ENCODE results near the gene PCSK6.

DNA sequence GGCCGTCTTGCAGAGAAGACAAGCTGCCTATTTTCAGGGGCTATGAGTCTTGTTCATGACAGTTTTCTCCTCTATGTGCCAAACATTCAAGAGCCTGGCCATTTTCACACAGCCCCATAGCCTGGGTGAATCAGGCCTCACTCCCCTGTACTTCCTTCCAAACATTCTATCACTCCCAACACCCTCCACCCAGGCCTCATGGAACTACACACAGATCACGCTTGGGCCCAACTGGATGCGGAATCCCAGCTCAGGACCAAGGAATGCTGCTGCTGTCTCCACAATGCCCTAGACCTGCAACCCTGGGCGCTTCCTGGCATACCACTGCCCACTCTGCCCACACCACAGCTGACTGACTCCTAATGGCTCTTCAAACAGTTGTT is 39.4 kb upstream of the PCSK6 start:
- TF ChIP-seq, protein P1, sequence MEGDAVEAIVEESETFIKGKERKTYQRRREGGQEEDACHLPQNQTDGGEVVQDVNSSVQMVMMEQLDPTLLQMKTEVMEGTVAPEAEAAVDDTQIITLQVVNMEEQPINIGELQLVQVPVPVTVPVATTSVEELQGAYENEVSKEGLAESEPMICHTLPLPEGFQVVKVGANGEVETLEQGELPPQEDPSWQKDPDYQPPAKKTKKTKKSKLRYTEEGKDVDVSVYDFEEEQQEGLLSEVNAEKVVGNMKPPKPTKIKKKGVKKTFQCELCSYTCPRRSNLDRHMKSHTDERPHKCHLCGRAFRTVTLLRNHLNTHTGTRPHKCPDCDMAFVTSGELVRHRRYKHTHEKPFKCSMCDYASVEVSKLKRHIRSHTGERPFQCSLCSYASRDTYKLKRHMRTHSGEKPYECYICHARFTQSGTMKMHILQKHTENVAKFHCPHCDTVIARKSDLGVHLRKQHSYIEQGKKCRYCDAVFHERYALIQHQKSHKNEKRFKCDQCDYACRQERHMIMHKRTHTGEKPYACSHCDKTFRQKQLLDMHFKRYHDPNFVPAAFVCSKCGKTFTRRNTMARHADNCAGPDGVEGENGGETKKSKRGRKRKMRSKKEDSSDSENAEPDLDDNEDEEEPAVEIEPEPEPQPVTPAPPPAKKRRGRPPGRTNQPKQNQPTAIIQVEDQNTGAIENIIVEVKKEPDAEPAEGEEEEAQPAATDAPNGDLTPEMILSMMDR (IDR thresholded peaks at IDR 0.05): no peak
- no peak for TF ChIP-seq POLR2A (IDR thresholded peaks at IDR 0.05)
